Endothelial cell (in vitro differentiated cells): ENCODE results near the gene GALNT9. TPM values are rescaled to one million over a fixed set of nuclear protein-coding genes. Genes with fewer than 3 reads are reported as not detected.

Source experiments
- DNase-seq: peaks from one replicate; pipeline ENCODE4 v3.0.0; 2021; ENCODE audit warnings: low spot score
- H3K27ac Mint-ChIP-seq: one replicate; pipeline ENCODE4 v1.8.0; 2021; ENCODE audit warnings: mixed read lengths, inconsistent platforms; ENCODE audit not compliant: unreplicated experiment
- H3K27me3 Mint-ChIP-seq: one replicate; pipeline ENCODE4 v1.8.0; 2021; ENCODE audit warnings: mild to moderate bottlenecking, moderate library complexity, mixed read lengths, inconsistent platforms; ENCODE audit not compliant: unreplicated experiment
- H3K36me3 Mint-ChIP-seq: one replicate; pipeline ENCODE4 v1.8.0; 2021; ENCODE audit warnings: mild to moderate bottlenecking, low read depth, mixed read lengths, inconsistent platforms; ENCODE audit not compliant: unreplicated experiment
- H3K4me1 Mint-ChIP-seq: one replicate; pipeline ENCODE4 v1.8.0; 2021; ENCODE audit warnings: mild to moderate bottlenecking, mixed read lengths, inconsistent platforms; ENCODE audit not compliant: unreplicated experiment
- H3K4me3 Mint-ChIP-seq: one replicate; pipeline ENCODE4 v1.8.0; 2021; ENCODE audit warnings: mild to moderate bottlenecking, mixed read lengths, inconsistent platforms; ENCODE audit not compliant: unreplicated experiment
- H3K9me3 Mint-ChIP-seq: one replicate; pipeline ENCODE4 v1.8.0; 2021; ENCODE audit warnings: mixed read lengths, inconsistent platforms; ENCODE audit not compliant: unreplicated experiment
- total RNA-seq: library from RNA; stranded (reverse); fragmentation: NEBNext Ultra II Directional; extraction: Animal tissue kit (Norgen Biotek cat#: 25700); gene quantifications from one replicate; pipeline ENCODE4 v1.2.1, GENCODE V29; 2021; ENCODE audit not compliant: unreplicated experiment
- TF ChIP-seq, protein P1 (sequence below): fragments of 200-600 bp; sonication (generic); IDR thresholded peaks from one replicate; pipeline ENCODE4 v1.5.0; 2021; ENCODE audit warnings: antibody characterized with exemption; ENCODE audit not compliant: unreplicated experiment

GALNT9 gene
- total RNA-seq, 1 donor from 2014 or later: not detected

DNA sequence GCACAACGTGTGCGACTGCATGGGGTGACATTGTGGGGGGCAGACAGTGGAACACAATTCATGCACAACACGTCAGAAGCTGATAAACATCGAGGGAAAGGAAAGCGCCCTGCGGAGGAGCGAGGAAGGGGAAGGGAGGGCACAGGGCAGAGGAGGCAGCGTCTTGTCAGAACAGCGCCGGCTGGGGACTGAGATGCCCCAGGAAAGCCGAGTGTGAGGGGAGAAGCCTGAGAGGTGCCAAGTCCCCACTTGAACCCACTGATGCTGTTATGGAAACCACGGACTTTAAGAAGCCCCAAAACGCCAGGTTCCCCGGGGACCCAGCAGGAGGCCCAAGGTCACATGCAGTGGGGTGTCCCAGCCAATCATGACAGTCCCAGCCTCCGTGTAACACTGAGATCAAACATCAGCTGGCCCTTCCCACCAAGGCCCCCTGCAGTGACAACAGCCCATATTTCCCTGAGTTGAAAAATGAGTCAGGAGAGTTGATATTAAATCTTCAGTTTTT lies 70.0 kb downstream of the GALNT9 start:
- Mint-ChIP-seq H3K36me3 (peaks cover 3% of the 10 kb centered on the region), H3K4me1 (no peaks in the 10 kb centered on the region), H3K9me3 (no peaks in the 10 kb centered on the region), H3K4me3 (no peak overlapping the region), H3K27me3 (peaks cover 12% of the 10 kb centered on the region), H3K27ac (no peak overlapping the region)
- no peak for DNase-seq
- TF ChIP-seq, protein P1, sequence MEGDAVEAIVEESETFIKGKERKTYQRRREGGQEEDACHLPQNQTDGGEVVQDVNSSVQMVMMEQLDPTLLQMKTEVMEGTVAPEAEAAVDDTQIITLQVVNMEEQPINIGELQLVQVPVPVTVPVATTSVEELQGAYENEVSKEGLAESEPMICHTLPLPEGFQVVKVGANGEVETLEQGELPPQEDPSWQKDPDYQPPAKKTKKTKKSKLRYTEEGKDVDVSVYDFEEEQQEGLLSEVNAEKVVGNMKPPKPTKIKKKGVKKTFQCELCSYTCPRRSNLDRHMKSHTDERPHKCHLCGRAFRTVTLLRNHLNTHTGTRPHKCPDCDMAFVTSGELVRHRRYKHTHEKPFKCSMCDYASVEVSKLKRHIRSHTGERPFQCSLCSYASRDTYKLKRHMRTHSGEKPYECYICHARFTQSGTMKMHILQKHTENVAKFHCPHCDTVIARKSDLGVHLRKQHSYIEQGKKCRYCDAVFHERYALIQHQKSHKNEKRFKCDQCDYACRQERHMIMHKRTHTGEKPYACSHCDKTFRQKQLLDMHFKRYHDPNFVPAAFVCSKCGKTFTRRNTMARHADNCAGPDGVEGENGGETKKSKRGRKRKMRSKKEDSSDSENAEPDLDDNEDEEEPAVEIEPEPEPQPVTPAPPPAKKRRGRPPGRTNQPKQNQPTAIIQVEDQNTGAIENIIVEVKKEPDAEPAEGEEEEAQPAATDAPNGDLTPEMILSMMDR: no peak

- peaks cover 3% of the 10 kb centered on the region for H3K36me3 Mint-ChIP-seq
These were observed 70.8 kb downstream of the GALNT9 start for GRCh38 chr12:132258543-132258942.

DNA sequence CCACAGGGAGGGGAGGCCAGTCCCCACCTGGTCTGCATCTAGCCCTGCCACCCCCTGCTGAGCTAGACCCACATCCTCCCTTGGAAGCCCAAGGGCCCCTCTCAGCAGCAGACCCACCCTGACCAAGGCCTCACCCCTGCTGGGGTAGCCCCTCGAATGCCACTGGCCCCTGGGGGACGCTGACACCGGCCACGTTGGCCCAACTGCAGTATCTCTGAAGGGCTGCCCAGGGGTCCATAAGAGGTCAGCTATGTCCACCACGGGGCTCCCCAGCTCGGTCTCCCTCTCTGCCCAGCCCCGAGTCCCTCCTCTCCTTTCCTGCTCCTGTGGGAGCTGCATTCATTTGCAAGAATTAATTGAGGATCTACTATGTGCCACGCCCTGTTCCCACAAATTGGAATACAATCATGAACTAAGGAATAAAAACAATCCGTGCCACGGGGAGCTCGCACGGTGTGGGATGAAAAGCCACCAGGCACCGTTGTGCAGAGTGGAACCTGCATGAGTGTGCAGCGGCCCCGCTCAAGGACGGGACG lies 71.4 kb downstream of the GALNT9 start:
- Mint-ChIP-seq H3K36me3 (peaks cover 3% of the 10 kb centered on the region), H3K9me3 (no peaks in the 10 kb centered on the region), H3K27me3 (peaks cover 13% of the 10 kb centered on the region), H3K27ac (no peak overlapping the region), H3K4me3 (no peak overlapping the region), H3K4me1 (no peaks in the 10 kb centered on the region)
- TF ChIP-seq, protein P1: no peak
- no peak for DNase-seq

More at GRCh38 chr12:132258543-132258942, 70.8 kb downstream of the GALNT9 start:
- TF ChIP-seq, protein P1: no peak
- no peaks in the 10 kb centered on the region for H3K9me3 Mint-ChIP-seq
- peaks cover 14% of the 10 kb centered on the region for H3K27me3 Mint-ChIP-seq
- no peaks in the 10 kb centered on the region for H3K4me1 Mint-ChIP-seq
- H3K27ac Mint-ChIP-seq: no peak overlapping the region
- DNase-seq: no peak
- no peak overlapping the region for H3K4me3 Mint-ChIP-seq

DNA sequence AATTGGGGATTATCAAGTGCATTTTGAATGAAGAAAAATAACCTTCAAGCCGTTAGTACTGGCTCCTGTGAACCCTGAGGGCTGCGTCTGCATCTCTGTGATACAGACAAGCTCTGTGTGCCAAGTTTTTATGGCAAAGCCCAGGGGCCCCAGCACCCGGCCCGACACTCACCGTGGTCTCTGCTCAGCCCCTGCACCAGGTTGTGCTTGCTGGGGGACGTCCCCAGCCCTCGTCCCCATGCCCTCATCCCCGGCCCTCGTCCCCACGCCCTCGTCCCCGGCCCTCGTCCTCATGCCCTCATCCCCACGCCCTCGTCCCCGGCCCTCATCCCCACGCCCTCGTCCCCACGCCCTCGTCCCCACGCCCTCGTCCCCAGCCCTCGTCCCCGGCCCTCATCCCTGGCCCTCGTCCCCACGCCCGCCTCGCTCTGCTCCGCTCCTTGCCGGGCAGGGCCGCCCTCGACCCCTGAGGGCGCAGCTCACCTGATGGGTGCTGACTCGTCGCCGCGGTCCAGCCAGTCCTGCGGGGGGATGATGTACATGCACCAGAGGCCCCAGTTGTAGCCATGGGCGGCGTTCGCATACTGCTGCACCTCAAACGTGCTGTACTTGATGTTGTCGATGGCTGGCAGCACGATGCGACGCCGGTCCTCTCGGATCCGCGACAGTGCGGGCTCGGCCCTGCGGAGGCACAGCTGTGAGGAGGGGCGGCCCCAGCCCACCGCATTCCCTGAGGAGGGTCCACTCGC lies 72.0 kb downstream of the GALNT9 start:
- Mint-ChIP-seq H3K27me3 (peaks cover 11% of the 10 kb centered on the region), H3K36me3 (peaks cover 3% of the 10 kb centered on the region), H3K9me3 (no peaks in the 10 kb centered on the region), H3K4me1 (no peaks in the 10 kb centered on the region), H3K4me3 (no peak overlapping the region), H3K27ac (no peak overlapping the region)
- TF ChIP-seq, protein P1: no peak
- DNase-seq: no peak

DNA sequence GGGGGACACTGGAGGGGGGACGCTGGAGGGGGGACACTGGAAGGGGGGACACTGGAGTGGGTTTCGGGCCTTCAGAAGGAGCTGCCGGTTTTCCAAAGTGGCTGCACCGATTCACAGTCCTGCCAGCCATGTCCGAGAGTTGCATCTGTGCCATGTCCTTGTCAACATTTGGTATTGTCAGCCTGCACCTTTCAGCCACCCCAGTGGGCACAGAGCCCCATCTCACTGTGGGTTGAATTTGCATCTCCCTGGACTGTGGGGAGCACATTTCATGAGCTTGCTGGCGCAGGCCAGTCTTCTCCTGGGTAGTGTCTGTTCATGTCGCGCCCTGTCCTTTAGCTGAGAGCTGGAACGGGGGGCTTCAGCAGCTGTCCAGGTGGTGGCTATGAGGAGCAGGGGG lies 72.7 kb downstream of the GALNT9 start:
- H3K27me3 Mint-ChIP-seq: peaks cover 8% of the 10 kb centered on the region
- no peak for DNase-seq
- no peaks in the 10 kb centered on the region for H3K9me3 Mint-ChIP-seq
- peaks cover 3% of the 10 kb centered on the region for H3K36me3 Mint-ChIP-seq
- no peaks in the 10 kb centered on the region for H3K4me1 Mint-ChIP-seq
- TF ChIP-seq, protein P1: no peak
- H3K27ac Mint-ChIP-seq: no peak overlapping the region
- H3K4me3 Mint-ChIP-seq: no peak overlapping the region
